Urothelium cell line (cell line): ENCODE measurements around the gene ZNF430.
"Not testable (repeated sequence)": the region's sequence is repeated elsewhere in the genome, so short reads cannot be mapped to it uniquely, and the experiment has no call there.

ENCODE experiments used
- DNase-seq: peaks from one replicate; pipeline ENCODE4 v3.0.0; 2011; ENCODE audit warnings: low spot score, mixed read lengths
- FAIRE-seq: peaks from 2 replicates; lab custom pipeline; 2011; peaks lifted over from hg19 to GRCh38; lab: Jason Lieb, UNC

The ZNF430 gene

GRCh38 chr19:21020298-21021227 is at the start of gene ZNF430:
TSS of gene ZNF430 (plus strand) at chr19:21020657. CDS start at chr19:21020801, 144 bp downstream.
- no peak for FAIRE-seq
- peak; percentile 52 for DNase-seq

- not testable (repeated sequence) for DNase-seq, FAIRE-seq
Measured at GRCh38 chr19:20992788-20993187, 27.7 kb upstream of the ZNF430 start.

- DNase-seq (no peak), FAIRE-seq (no peak)
Measured at GRCh38 chr19:20999731-21000352, 20.6 kb upstream of the ZNF430 start.

- not testable (repeated sequence) for FAIRE-seq, DNase-seq
Measured at GRCh38 chr19:21021238-21021637, 781 bp downstream of the ZNF430 start.

- DNase-seq (no peak), FAIRE-seq (no peak)
Measured at GRCh38 chr19:21022996-21023395, 2.5 kb downstream of the ZNF430 start.

GRCh38 chr19:21023901-21024300 is 3.4 kb downstream of the ZNF430 start:
- no peak for FAIRE-seq
- no peak for DNase-seq

GRCh38 chr19:21028969-21029268 is 8.5 kb downstream of the ZNF430 start:
- DNase-seq (no peak), FAIRE-seq (no peak)

- FAIRE-seq (no peak), DNase-seq (no peak)
Measured at GRCh38 chr19:21045028-21045427, 24.6 kb downstream of the ZNF430 start.

GRCh38 chr19:21046489-21046888 is 26.0 kb downstream of the ZNF430 start:
- FAIRE-seq (no peak), DNase-seq (no peak)

- FAIRE-seq: no peak
Measured at GRCh38 chr19:21047716-21048115, 27.3 kb downstream of the ZNF430 start.

GRCh38 chr19:21052902-21053301 is 32.4 kb downstream of the ZNF430 start:
- FAIRE-seq (no peak), DNase-seq (no peak)

More at GRCh38 chr19:21047716-21048115, 27.3 kb downstream of the ZNF430 start:
- DNase-seq: no peak

GRCh38 chr19:21065336-21065735 is 44.9 kb downstream of the ZNF430 start:
- DNase-seq (no peak), FAIRE-seq (no peak)

- no peak for FAIRE-seq
- no peak for DNase-seq
Measured at GRCh38 chr19:21082011-21082975, 61.8 kb downstream of the ZNF430 start, which contains the start of gene ZNF714. TSS of gene ZNF714 (plus strand) at chr19:21082203. CDS start at chr19:21098269, 16,066 bp downstream.

GRCh38 chr19:21084343-21084742 is 63.9 kb downstream of the ZNF430 start:
- FAIRE-seq (no peak), DNase-seq (peak; percentile 0)

- FAIRE-seq: no peak
- no peak for DNase-seq
Measured at GRCh38 chr19:21087871-21088270, 67.4 kb downstream of the ZNF430 start.

- FAIRE-seq: no peak
- DNase-seq: no peak
Measured at GRCh38 chr19:21092109-21092508, 71.7 kb downstream of the ZNF430 start.

- no peak for DNase-seq
- FAIRE-seq: no peak
Measured at GRCh38 chr19:21094347-21095025, 74.0 kb downstream of the ZNF430 start.

GRCh38 chr19:21098291-21098690 is 77.8 kb downstream of the ZNF430 start:
- FAIRE-seq (no peak), DNase-seq (no peak)

GRCh38 chr19:21101521-21102242 is 81.2 kb downstream of the ZNF430 start:
- FAIRE-seq: no peak

GRCh38 chr19:21109116-21109515 is 88.7 kb downstream of the ZNF430 start:
- no peak for FAIRE-seq

More at GRCh38 chr19:21101521-21102242, 81.2 kb downstream of the ZNF430 start:
- no peak for DNase-seq

More at GRCh38 chr19:21109116-21109515, 88.7 kb downstream of the ZNF430 start:
- DNase-seq: no peak
